DMS79 (cell line): ENCODE measurements around the gene BLMH.

Experiments
- DNase-seq: peaks from one replicate; lab custom pipeline; 2025; lab: John Stamatoyannopoulos, UW

BLMH gene

DNA sequence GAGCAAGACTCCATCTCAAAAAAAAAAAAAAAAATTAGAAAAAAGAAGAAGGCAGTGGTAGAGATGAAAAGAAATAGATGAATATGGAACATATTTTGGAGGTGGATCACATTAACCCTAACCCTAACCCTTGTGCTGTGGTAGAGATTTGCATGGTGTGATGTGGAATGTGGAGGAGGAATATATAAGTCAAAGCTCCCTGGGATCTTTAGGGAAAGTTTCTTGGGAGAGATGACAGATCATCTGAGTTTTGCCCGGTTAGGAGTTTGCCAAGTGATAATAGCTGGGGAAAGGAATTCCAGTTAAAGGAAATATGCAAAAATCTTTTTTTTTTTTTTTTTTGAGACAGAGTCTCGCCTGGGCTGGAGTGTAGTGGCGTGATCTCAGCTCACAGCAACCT, 13.0 kb upstream of the BLMH start:
- no peak for DNase-seq

DNA sequence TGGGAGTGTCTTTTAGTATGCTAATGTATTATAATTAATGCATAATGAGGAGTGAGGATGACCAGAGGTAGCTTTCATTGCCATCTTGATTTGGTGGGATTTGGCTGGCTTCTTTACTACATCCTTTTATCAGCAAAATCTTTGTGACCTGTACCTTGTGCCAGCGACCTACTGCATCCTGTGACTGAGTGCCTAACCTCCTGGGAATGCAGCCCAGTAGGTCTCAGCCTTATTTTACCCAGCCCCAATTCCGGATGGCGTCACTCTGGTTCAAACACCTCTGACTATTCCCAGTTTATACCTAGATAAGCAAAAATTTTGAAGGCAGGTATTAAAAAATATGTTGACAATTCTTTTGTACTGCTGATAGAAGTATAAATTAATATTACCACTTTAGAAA, 10.5 kb upstream of the BLMH start:
- no peak for DNase-seq

DNA sequence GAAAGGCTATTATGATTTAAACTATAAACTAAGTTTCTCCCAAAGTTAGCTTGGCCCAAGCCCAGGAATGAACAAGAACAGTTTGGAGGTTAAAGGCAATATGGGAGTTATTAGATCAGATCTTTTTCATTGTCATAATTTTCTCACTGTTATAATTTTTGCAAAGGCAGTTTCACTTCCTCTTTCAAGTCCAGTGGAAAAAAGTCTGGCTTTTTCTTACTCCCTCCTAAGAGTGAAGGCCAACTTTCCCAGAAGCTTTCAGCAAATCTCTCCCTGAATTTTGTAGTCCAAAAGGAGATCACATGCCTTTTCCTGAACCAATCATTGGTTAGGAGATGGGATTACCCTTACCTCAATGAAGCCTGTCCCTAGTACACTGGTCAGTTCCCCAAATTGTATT, 9.1 kb upstream of the BLMH start:
- DNase-seq, result no peak

DNA sequence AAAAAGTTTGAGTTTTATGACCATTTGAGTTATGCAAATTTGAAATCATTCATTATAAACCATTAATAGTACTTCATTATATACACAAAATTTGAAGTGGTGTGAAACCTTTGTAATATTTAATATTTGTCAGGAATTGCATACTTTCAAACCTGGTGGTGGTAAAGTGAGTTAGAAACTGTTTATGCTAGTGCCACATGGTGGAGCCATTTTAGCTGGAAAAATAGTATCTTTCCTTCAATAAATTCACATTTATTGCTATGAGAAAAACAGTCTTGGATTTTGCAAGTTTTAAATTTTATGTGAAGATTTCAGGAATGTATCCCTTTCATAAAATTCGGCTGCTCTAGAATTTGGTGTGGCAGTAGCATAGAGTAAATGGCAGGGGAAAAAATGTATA, 7.3 kb upstream of the BLMH start:
- no peak for DNase-seq

DNA sequence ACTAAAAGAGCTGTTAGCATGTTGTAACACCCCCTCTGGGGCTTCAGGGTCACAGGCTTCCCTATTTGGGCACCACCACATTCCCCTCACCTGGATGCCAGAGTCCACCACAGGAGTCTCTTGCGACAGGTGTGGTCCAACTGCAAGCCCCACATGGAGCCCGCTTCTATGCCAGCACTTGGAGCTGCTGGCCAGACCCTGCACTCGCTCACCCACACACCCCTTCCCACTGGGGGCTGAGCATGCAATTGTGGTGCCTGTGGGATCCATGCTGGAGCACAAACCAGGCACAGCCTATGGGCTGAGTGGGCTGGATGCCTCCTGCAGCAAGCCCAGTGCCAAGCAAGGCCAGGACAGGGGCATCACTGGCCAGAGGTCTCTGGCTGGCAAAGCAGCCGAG, 6.0 kb upstream of the BLMH start:
- DNase-seq, result no peak

DNA sequence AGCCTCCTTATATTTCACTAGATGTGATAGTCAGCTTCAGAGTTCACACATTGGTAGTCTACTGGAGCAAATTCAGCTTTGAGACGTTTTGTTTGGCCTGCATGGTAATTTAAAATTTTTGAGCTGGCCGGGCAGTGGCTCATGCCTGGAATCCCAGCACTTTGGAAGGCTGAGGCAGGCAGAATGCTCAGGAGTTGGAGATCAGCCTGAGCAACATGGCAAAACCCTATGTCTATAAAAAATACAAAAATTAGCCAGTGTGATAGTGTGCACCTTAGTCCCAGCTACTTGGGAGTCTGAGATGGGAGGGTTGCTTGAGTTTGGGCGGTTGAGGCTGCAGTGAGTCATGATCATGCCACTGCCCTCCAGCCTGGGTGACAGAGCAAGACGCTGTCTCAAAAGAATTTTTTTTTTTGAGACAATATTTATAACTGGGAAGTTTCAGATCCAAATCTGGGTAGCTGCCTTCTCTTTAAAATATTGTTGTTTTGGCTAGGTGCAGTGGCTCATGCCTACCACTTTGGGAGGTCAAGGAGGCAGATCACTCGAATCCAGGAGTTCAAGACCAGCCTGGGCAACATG, 4.8 kb upstream of the BLMH start:
- no peak for DNase-seq

DNA sequence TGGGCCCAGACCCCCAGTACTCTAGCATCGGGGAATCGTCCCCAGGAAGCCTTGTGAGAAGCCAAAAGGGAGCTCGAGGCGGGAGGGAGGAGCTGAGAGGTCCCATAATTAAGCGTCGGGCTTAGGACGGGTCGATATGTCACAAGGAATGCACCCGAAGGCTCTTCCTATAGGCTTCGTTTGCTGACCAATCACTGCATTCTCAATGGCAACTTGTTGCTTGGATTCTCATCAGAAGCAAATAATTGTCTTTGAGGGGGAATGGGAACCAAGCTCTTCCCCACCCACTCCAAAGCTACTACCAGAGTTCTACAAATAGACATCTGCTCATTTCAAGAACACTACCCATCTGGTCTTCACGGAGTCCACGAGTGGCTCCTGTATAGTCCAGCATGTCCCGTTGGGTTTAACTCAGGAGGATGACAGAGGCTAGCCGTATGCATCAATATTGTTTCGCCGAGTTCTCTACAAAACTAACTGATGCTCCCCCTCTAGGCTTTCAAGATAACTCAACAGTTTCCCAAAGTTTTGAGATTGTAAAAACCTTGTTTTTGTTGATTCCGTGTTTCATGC, 628 bp upstream of the BLMH start:
- DNase-seq, result no peak

DNA sequence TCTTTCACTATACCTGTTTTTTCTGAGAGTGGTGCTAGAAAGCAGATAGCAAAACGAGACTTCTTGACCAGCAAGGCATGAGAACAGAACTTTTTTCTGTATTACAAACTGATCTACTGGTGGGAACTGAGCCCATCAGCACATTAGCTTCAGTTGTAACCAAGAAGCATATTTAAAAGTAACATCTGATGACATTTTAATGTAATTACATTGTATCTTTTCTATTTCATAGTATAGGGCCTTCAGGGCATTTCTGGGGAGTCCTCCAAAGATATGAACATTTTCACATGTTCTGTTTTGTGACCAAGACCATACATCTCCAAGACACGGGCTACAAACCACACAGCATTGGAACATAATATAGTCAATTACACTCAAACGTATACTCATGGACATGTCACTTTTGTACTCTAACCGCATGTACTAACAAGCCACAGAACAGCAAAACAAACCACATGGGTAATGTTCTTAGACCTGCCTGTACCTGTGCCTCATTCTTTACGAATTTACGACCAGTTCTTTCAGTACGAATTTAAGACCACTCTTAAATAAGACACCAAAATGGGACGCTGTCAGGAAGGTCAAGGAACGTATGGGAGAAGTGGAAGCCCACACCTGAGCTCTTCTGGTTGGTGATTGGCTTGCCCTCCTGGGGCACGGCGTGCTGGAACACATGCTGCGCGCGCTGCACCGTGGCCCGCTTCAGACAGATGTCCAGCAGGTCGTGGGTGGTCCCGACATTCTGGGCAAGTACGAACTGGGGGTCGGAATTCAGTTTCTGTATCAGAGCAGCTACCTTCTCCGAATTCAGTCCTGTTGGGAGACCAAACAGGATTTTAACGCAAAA, 825 bp downstream of the BLMH start:
- DNase-seq, result peak; percentile 25

DNA sequence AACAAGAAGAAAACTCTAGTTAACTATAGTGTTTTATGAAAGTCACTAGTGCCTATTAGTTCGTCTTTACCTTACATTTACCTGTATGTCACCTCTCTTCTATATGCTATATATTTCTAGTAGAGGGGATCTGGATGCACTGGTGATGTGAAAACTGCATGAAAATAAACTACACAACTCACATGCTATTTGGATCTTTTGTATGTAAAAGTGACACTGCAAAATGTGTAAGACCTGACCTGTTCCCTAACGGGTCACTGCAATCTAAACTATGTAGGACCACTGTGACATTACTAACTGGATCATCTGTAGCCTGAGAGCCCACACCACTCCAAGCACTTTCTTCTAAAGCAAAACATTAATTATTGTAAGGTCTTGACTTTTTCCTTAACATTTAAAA, 1.7 kb downstream of the BLMH start:
- no peak for DNase-seq

DNA sequence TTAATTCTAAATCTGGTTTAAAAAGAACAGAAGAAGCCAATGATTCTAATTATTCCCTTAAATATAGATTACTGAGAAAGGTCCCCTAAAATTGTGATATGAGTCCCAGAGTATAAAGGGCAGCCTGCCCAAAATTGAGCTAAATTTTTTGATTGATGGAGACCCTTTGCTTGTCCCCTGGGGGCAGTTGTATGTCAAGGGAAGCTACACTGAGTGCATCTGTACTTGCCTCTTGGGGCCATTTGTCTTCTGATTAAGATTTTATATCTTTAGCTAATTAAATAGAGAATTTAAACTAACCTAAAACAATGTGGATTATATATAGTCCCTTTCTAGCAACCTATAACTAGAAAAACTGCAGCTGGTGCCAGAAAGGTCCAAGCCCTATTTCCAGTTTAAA, 12.6 kb downstream of the BLMH start:
- no peak for DNase-seq

DNA sequence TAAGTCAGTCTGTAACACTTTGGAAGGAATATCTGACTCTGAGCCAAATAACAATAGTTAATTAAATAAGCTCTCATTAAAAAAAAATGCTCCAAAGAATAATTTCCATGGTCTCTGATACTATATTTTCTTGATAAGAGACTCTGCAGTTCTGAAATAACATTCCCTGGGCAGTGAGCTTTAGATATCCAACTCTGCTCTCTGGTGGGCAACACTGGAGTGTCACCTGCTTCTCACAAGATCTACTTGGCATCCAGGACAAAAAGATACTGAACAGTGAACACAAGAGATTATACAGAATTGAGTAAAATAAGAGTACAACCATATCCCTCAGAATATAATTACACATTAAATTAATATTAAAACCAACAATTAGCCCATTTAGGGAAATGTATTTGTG, 13.7 kb downstream of the BLMH start:
- no peak for DNase-seq

DNA sequence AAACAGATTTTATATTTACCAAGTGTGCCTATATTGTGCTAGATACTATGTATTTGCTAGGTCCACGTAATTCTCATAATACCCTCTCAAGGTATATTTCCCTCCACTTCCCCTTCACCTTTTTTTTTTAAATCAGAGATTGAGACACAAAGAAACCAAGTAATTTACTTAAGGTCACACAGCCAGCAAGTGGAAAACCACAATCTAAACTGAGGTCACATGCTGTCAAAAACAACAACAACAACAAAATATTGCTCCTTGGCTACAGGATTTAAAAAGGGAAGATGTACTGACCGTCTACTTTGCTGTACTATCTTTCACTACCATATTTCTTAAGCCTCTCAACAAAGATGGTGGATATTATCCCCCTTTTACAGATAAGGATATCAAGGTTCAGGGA, 15.8 kb downstream of the BLMH start:
- no peak for DNase-seq

DNA sequence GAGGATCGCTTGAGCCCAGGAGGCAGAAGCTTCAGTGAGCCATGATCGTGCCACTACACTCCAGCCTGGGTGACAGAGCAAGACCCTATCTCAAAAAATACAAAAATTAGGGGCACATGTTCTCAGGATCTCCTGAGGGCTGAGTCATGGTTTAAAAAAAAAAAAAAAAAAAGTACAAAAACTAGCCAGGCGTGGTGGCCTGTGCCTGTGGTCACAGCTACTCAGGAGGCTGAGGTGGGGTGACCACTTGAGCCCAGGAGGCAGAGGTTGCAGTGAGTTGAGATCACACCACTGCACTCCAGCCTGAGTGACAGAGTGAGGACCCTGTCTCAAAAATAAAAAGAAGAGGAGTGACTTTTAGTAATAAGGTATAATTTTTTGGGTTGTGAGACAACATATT, 16.9 kb downstream of the BLMH start:
- DNase-seq, result no peak

DNA sequence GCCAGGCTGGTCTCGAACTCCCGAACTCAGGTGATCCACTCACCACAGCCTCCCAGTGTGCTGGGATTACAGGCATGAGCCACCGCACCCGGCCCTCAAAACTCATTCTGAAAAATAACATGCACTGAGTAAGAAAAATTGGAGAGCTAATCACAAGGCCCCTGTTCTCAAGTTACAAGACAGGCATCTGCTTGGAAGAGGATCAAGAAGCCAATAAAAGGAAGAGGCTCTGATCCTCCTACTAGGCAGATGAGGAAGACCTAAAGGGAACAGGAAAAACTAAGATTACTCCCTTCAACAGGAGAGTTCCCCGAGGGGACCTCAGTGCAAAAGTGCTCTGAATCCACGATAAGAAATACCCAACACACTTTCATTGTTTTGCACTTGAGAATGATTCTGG, 18.4 kb downstream of the BLMH start:
- DNase-seq, result no peak

DNA sequence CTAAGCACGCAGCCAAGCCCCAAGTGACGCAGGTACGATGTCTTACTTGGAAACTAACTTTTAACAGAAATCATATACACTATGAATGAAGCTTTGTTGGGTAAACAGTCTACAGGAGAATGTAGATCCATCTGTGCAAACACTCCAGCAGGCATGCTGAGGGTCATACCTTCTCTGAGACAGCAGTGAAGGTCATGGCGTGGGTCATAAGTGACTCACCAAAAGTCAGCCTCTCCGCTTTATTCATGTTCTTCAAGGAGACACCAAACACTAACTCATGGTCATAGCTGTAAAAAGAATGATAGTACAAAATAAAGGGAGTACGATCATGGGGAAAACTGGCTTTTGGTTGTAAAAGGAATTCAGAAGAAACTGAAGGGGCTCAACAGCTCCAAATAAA, 20.6 kb downstream of the BLMH start:
- no peak for DNase-seq

DNA sequence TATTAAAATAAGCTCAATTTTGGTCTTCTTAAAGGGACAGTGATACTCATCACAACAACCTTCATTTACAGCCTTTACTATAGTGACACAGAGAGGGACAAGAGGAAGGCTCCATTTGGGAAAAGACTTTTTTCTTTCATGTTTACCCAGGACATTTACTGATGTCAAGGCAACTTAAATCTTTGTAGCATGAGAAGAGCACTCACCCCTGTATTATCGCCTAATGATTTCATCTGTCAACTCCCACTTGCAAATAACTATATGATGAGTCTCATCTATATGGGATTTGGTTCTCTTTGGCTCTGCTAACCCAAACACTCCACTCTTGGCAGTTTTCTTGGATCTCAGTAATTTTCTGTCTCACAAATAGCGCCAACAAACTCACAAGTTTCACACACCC, 24.1 kb downstream of the BLMH start:
- no peak for DNase-seq

DNA sequence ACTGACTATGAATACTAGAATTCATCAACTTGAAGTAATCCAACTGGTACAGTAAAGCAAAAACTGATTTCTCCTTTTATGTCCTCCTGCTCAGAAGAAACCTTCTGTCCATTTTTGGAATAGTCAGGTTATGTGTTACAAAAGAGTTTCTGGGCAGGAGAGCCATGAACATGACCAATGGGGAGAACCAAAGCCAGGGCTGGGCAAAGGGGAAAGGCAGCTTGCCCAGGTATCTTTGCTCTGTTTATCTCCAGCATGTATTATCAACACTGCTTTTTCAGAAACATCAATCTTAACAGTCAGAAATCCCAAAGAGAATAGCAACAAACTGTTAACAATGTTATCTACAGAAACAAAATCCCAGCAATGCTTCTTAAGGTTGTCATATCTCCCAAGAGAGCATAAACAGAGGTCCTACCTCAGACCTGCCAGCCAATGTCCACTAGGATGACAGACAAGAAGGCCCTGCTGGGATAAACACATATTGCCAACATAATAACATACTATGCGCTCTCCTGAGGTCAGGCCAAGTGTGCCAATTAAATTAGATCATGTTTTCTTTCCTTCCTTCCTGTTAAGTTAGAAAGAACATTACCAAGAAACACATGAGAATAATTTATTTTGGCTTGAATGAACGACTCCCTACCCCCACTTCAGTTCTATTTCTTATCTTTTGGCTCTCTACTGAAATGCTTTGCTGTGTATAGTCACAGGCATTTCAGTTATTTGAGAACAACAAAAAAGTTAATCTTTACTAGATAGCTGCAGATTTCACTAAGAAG, 28.0 kb downstream of the BLMH start:
- DNase-seq, result no peak

DNA sequence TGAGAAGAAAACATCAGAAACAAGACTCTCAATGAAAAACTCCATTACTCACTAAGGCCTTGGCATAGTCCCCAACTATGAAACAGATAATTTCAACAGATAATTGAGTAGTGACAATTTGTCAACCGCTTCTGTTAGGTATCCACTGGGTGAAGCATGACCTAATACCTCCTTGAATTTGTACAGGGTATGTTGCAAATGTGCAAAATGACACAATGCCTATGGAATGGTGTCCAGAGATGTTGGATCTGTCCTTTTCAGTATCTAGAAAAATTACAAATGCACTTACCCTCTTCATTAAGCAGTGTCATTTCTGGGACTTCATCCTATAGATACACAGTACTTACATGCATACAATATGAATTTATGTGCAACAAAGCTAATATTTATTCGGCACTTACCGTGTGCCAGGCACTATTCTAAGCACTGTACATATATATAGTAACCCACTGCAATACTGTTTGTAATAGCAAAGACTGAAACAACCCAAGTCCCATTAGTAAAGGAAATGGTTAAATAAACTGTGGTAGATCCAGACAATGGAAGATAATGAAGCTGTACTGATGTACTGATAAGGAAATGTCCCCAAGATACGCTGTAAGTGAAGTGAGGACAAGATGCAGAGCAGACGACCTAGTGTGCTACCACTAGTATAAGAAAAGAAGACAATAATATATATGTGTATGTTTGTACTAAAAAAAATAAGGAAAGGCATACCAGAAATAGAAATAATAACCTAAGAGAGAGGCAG, 34.8 kb downstream of the BLMH start:
- DNase-seq, result no peak

DNA sequence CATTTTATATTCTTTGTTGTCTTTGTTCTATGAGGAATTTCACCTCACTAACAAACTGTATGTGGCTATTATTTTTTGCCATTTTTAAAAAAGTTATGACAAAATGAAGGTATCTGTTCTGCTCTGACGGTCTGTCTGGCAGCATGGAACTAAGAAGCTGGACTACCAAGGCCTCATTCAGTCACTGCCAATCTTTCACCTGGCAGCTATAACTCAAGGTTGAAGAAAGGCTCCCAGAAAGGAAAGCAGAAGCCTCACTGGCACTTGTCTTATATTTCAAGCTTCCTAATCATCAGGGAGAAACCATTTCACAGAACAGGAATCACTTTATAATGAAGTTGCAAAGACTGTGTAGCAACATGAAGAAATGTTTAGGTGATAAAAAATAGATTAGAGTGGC, 37.6 kb downstream of the BLMH start:
- no peak for DNase-seq

DNA sequence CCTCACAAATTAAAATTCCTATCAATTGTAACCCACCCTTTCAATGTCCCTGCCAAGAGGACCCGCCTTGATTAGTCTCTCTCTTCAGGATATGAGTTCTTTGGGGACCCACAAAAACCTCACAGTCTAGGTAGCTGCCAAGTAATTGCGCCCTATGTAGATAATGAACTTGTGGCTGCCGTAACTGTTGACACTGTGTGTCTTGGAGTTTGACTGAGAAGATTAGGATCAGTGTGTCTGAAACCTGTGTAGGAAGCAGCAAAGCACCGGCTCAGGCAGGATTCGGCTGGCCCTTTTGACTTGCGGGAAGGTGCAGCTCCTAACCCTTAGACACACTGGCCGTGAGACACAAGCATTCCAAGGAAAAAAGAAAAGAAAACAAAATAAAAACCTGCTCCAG, 38.4 kb downstream of the BLMH start:
- DNase-seq, result no peak

DNA sequence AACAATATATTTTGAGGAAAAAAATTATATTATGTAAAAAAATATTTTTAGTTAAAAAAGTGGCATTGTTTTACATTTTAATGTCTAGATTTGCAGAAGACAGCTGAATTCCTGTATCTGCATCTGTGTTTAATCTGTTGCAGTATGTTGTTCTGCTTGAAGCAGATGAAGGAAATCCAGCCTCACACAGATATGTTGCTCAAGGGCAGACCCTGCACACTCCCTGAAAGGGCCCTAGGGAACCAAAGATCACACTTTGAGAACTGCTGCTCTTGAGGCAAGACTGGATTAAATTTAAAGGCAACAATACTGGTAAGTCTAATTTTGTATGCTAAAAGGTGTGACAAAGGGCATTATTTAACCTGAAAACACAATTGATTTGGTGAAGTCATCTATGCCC, 39.8 kb downstream of the BLMH start:
- no peak for DNase-seq

DNA sequence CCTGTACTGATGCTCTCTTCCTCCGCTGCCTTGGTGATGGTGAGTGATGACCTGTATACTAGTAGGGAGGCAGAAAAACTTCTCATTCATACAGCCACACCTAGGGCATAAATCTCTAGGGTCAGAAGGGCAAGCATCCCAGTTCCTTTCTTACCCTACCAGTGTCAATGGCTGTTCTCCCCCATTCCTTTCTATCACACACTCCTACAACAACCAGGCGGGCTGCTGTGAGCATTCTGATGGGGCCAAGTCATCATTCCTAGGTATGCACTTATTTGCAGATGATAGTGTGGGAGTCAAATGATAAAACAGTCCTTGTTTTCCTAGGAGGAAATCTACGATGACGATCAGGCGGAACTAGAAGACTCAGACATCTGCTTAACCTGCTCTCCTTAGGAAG, 42.3 kb downstream of the BLMH start:
- no peak for DNase-seq
